HG03095 (cell line): ENCODE measurements around the gene ELF4.

Experiments
- ATAC-seq: cut with Tn5 transposase; IDR thresholded peaks from one replicate; pipeline ENCODE4 v1.9.1; 2021; ENCODE audit warnings: moderate library complexity; ENCODE audit not compliant: unreplicated experiment

Gene ELF4

DNA sequence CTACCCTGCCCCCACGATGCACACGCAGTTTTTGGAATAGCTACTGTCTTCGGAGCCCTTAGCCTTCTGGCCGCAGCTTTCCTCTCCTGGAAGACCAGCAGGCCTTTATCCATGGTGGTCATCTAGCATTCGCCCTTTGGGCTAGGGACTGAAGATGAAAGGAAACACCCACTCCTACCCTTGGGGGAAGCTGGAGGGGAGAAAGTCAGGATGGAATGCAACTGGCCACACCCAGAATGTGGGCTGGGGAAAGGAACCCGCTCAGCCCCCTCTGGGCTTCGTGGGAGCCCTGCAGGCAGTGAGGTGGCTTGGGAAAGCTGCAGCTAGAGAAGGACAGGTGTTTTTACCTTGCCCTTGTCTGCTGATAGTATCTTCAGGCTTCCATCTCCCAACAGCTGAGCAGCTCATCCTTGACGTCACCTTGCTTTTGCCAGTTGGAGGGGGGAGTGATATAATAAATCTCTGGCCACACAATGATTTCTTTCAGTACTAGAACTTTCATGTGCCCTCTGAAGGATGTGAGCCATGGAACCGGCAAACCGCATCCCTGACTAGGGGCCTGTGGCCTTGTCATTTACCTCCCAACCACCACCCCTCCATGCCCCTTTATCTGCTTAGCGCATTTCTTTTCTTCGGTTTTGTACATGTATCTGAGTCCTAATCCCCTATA lies 59.0 kb downstream of the ELF4 start:
- no peak for ATAC-seq

DNA sequence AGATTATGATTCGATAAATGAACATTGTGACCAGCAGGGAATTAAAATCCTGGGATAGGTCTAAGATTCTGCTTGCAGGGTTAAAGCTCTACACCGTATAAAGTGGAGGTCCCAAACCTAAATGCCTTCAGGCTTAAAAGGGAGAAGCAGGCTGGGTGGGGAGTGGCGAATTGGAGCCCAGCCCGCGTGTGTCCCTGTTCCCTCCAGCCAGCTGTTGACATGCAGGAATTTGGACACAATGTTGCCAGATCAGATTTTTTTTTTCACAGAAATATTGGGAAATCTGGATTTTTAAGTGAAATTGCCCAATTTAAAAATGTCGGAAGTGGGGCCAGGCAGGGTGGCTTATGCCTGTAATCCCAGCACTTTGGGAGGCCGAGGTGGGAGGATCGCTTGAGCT lies 60.5 kb downstream of the ELF4 start:
- ATAC-seq, result no peak

DNA sequence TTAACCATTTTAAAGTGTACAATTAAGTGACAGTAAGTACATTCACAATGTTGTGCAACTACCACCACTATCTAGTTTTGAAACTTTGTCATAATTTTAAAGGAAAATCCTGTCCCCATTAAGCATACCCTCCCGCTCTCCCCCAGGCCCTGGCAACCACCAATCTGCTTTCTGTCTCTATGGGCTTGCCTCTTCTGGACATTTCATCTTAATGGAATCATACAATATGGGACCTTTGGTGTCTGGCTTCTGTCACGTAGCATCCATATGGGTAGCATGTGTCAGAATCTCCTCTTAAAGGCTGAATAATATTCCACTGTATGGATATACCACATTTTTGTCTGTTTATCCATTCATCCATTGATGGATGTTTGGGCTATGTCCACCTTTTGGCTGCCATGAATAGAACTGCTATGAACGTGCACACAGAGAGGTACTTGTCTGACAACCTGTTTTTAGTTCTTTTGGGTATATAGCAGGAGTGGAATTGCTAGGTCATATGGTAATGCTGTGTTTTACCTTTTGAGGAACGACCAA lies 61.5 kb downstream of the ELF4 start:
- no peak for ATAC-seq

DNA sequence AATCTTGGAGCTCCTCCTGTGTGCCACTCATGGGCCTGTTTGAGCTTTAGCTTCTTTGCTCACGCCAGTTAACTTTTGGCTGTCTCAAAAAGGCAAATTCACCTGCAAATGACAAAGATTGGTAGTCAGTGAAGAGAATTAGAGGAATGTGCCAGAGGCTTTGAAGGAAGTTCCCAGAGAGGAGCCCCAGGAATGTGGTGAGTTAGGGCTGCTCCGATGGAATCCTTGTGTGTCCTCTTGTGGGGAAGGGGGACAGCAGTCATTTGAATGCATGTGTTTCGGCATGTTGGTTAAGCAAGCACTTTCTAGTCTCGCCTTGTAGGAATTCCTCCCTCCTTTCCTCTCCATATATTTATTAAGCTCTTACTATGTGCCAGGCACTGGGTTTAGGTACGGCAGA lies 62.9 kb downstream of the ELF4 start:
- ATAC-seq, result no peak

DNA sequence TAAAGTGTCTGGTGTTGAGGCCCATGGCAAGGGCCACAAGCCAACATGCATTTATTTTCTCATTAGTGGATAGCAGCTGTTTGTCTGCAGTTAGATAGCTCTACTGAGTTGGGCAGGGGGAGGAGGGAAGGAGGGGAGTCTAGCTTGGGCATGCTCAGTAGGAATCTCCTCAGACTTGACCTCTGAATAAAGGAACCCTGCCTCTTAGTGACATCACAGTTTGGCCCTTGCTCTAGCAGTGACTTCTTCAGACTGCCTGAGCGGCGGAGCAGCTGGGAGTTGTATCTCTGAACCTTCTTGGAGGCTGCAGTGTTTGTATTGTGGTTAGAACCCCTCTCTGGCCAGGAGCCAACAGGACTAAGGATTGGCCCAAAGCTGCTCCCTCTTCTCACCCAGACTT lies 70.5 kb downstream of the ELF4 start:
- ATAC-seq, result no peak

DNA sequence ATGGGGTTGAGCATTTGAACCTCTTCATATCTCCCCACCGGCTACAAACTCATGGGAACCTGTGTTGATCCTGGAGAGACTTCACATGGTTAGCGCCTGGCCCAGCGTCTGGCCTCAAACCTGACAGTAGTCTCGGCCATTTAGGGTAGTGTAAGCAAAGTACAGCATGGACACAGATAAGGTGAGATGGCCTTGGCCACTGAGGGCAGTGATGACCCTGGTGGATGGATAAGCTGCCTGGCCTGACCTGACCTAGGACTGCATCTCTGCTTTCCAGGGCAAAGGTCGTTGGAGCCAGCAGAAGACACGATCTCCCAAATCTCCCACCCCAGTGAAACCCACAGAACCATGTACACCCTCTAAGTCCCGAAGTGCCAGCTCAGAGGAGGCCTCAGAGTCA lies 76.1 kb downstream of the ELF4 start:
- ATAC-seq, result no peak

DNA sequence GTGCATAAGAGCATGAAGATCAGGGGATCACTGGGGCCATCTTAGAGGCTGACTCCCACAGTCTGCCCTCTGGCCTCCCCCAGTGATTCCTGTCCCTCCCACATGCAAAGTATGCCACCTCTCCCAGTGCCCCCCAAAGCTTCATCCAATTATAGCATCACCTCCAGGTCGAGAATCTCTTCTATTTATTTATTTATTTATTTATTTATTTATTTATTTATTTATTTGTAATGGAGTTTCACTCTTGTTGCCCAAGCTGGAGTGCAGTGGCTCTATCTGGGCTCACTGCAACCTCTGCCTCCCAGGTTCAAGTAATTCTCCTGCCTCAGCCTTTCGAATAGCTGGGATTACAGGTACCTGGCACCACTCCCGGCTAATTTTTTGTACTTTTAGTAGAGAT lies 77.7 kb downstream of the ELF4 start:
- no peak for ATAC-seq

DNA sequence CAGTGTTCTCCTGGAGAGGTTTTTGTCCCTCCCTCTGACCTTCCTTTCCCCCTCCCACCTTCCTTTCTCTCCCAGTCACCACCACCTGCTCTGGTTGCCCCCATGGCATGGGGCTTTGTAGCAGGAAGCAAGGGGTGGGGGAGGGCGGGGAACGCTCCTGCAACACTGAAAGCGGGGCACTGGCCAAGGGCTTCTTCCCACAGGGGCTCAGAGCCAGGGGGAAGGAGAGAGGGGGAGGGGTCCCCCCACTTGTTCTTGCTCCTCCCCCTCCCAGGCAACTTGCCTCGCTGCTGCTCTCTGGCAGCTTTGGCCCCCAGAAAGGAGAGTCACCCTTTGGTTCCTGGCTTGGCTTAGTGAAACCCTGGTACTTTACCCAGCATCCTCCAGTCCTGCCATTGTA lies 79.5 kb downstream of the ELF4 start:
- ATAC-seq, result no peak

DNA sequence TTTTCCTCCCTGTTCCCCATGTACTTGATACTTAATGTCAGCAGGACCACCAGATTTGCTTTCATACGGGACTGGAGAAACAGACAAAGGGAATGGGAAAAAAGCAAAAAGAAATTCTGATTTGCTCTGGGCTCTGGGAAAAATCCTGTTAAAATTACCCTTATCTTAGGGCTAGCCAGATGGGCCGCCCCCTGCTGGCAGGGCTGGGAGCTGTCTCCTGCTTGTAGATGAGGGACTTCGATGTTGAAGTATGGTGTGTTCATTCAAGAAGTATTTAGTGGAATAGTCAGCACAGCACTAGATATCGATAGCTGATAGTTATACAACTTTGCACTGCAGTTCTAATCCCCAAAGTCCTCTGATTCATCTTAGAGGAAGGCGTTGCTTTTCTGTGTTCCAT lies 82.1 kb downstream of the ELF4 start:
- no peak for ATAC-seq

DNA sequence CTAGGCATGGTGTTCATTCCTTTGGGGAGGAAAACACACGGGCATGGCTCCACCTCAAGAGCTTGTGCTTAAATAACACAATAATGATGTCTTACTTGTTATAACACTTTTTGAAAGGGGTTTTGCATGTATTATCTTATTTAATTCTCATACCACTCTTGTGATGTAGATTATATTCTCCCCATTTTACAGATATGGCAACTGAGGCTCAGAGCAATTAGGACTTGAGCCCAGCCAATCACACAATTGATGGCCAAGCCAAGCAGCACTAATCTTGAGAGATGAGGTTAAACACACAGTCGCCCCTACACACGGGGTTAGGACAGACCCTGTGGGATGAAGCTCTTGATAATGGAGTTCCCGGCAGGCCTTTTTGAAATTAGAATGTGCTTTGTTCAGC lies 82.7 kb downstream of the ELF4 start:
- ATAC-seq, result no peak

DNA sequence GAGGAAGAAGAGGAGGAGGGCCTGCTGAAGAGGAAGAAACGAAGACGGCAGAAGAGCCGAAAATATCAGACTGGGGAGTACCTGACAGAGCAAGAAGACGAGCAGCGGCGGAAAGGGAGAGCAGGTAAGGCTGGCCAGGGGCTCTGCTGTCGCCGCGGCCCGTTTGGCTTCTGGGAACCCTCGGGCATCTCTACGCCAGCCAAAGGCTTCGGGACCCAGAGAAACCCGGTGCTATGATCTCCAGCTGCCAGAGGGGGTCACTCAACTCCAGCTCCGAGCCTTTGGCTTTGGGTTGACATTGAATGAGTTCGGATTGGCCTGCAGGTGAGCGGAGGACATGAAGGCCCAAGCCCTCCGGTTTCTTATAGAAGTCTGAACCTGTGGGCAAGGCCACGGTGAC lies 85.0 kb downstream of the ELF4 start:
- ATAC-seq, result no peak

DNA sequence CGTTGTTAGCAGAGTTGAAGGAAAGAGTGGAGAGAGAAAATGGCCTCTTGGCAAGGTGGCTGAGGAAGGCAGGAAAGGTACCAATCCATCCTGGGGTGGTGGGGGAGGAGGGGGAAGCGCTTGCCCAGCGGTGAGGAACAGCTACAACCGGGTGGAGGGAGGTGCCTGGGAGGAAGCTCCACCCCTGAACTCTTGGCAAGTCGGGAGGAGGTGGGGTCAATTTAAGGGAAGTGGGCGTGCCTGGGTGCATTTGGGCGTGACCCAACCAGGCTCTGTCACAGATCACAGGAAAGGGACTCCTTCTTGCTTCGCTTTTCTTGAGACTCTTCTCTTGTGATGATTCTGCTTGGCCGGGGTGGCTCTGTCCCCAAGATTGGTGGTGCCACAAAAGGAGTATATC lies 86.2 kb downstream of the ELF4 start:
- peak; percentile 100 for ATAC-seq

DNA sequence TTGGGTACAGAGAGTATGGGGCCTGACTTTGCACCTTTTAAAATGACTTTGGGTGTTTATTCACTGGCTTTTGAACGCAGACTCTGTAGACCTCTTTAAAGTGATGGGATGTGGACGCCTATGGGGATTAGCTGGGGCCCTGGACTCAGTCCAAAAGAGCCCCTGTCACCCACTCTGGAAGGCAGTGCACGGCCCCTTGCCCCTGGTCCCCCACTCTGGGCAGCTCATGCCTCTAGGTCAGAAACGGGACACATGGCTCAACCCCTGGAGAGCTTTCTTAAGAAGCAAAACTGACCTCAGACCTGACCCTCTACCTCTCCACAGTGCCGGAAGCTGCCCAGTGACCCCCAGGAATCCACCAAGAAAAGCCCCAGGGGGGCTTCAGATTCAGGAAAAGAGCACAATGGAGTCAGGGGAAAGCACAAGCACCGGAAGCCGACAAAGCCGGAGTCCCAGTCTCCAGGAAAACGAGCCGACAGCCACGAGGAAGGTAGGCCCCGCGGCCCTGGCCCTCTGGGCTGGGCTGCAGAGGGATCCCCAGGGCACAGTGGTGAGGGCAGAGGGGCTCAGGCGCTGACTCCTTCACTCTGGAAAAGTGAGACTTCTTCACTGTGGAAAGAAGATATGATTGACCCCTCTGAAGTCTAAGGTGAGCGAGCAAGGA lies 89.5 kb downstream of the ELF4 start:
- no peak for ATAC-seq

DNA sequence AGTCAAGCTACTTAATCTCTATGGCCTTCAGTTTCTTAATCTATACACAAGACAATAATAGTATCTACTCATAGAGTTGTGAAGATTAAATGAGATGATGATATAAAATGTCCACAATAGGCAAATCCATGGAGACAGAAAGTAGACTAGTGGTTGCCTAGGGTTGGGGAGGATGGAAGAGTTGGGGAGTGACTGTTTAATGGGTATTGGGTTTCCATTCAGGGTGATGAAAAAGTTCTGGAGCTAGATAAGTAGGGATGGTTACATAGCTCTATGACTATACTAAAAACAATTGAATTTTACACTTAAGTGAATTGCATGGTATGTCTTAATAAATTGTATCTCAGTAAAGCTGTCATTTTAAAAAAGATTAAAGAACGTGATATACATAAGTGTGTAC lies 92.2 kb downstream of the ELF4 start:
- ATAC-seq, result no peak

DNA sequence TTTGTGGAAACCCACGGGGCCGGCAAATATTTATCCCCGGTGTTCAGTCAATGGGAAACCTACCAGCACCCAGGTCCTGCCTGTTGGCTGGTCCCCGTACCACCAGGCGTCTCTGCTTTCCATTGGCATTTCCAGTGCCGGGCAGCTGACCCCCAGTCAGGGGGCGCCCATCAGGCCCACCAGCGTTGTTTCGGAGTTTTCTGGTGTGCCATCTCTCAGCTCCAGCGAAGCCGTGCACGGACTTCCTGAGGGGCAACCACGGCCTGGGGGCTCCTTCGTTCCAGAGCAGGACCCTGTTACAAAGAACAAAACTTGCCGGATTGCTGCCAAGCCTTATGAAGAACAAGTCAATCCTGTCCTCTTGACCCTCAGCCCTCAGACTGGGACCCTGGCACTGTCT lies 95.1 kb downstream of the ELF4 start:
- ATAC-seq, result no peak
